HL-60 (cell line): Measurements from ENCODE around the gene KIF3C.

Experiments used
- DNase-seq, 2 experiments: peaks; one replicate each; pipeline ENCODE4 v3.0.0-alpha.2; 2010 to 2020; ENCODE audit warnings: low read depth in 1 of 2, low spot score in 1 of 2
- H3K27ac ChIP-seq: fragments of 250-450 bp; sonication (Bioruptor Pico); replicated peaks from 2 replicates; pipeline ENCODE4 v1.5.1; 2020; ENCODE audit warnings: mild to moderate bottlenecking, moderate library complexity
- H3K27me3 ChIP-seq: fragments of 250-450 bp; sonication (Bioruptor Pico); 2 replicates; pipeline ENCODE4 v1.5.1; 2021; ENCODE audit warnings: mild to moderate bottlenecking, moderate library complexity; ENCODE audit not compliant: insufficient read depth, poor library complexity, severe bottlenecking
- H3K4me3 ChIP-seq: replicated peaks from 2 replicates; pipeline ENCODE4 v1.5.1; 2011; ENCODE audit warnings: mild to moderate bottlenecking, control low read depth, low read length; ENCODE audit not compliant: insufficient read depth
- CTCF ChIP-seq: IDR thresholded peaks from one replicate; pipeline ENCODE4 v1.5.1; 2011; ENCODE audit warnings: low read length, control low read depth, inconsistent platforms; ENCODE audit not compliant: insufficient read depth
- GABPA ChIP-seq: IDR thresholded peaks from 2 replicates; pipeline ENCODE4 v1.6.1; 2012; ENCODE audit warnings: low read depth
- POLR2AphosphoS5 ChIP-seq: IDR thresholded peaks from 2 replicates; pipeline ENCODE4 v1.6.1; 2012; ENCODE audit warnings: low read depth
- REST ChIP-seq: IDR thresholded peaks from 2 replicates; pipeline ENCODE4 v1.6.1; 2012; ENCODE audit warnings: low read depth; ENCODE audit not compliant: insufficient replicate concordance
- SPI1 ChIP-seq: IDR thresholded peaks from 2 replicates; pipeline ENCODE4 v1.6.1; 2012; ENCODE audit warnings: low read depth, mild to moderate bottlenecking, borderline replicate concordance

The KIF3C gene

GRCh38 chr2:25992556-25992955, 10.3 kb upstream of the KIF3C start:
- no peak overlapping the region for H3K4me3 ChIP-seq
- no peak for TF ChIP-seq SPI1
- TF ChIP-seq GABPA: no peak
- TF ChIP-seq POLR2AphosphoS5: no peak
- no peak for TF ChIP-seq REST
- no peak for TF ChIP-seq CTCF
- no peaks in the 10 kb centered on the region for H3K27me3 ChIP-seq
- peak overlapping the region; percentile 67 for H3K27ac ChIP-seq
- no peak for DNase-seq

- H3K4me3 ChIP-seq: no peak overlapping the region
- DNase-seq: peak; percentile 35 to 57
- no peak for TF ChIP-seq SPI1
- no peak for TF ChIP-seq GABPA
- TF ChIP-seq REST: no peak
- TF ChIP-seq CTCF: no peak
- TF ChIP-seq POLR2AphosphoS5: no peak
- peak overlapping the region; percentile 67 for H3K27ac ChIP-seq
- H3K27me3 ChIP-seq: no peaks in the 10 kb centered on the region
Observed at GRCh38 chr2:25991965-25992364, 9.7 kb upstream of the KIF3C start.

- no peaks in the 10 kb centered on the region for H3K27me3 ChIP-seq
- no peak for TF ChIP-seq REST
- TF ChIP-seq CTCF: no peak
- TF ChIP-seq POLR2AphosphoS5: no peak
- no peak for TF ChIP-seq SPI1
- TF ChIP-seq GABPA: no peak
- no peak overlapping the region for H3K4me3 ChIP-seq
- no peak for DNase-seq
- no peak overlapping the region for H3K27ac ChIP-seq
Observed at GRCh38 chr2:25989154-25989553, 6.9 kb upstream of the KIF3C start.
